Epithelial cell of alveolus of lung (primary cell): Measurements from ENCODE around the gene SUSD1. TPM values are rescaled to one million over a fixed set of nuclear protein-coding genes. Genes with fewer than 3 reads are reported as not detected.

Experiments used
- total RNA-seq: library from RNA; depleted of rRNA; stranded (reverse); fragments of >200 nt; gene quantifications from 2 replicates; pipeline ENCODE4 v1.2.1, GENCODE V29; 2015

Gene SUSD1
- 15.0 and 18.2 TPM in 2 replicates for total RNA-seq

DNA sequence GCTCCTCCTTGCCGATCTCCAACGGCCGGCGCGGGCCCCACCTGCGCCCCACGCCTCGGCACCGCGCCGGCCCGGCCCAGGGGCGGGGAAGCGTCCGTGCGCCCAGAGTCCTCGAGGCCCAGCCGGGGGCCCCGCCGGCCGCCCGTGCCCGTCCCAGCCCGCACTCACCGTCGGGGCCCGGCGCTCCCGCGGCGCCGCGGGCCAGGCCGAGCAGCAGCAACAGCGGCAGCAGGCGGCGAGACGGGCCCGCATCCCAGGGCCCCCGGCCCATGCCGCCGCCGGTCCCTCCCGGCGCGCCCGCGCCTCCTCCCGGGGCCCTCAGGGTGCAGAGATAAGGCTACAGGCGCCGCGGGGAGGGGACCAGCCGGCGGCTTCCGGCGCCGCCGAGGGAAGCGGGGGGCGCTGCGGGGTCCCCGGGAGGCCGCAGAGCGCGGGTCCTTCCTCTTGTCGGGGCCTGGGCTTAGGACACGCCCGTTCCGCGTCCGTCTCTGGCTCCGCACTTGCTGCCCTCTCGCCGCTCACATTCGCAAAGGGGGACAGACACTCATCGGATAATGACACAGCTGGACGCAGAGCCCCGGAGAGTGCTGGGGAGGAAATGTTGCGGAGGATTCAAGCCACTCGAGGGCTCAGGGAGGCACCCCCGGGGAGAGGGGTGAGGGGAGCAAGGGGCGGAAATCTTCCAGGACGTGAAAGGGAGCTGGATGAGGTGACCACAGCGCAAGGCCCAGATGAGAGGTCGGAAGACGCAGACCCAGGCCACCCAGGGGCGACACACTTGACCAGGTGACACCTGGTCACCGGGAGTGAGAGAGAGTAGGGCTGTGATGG is at the start of gene SUSD1:
Gene SUSD1 (minus strand): TSS at position 333 of the 831 bp plus-strand sequence. CDS start 62 bp downstream, at position 271.

Other genes with a start within 250 kb of the SUSD1 start
- 18.9 and 25.3 TPM in 2 replicates for gene PTBP3, start 158.3 kb upstream of the SUSD1 start, total RNA-seq
- 20.0 and 28.5 TPM in 2 replicates for gene HSDL2, start 204.8 kb upstream of the SUSD1 start, total RNA-seq